K562 (cell line): ENCODE measurements around the gene CHD1L. TPM values are rescaled to one million over a fixed set of nuclear protein-coding genes. Genes with fewer than 3 reads are reported as not detected.
A peak's percentile ranks its signal among the peaks of the same experiment; 100 is the strongest.

Experiments
- ATAC-seq: fragments of 200-7000 bp; cut with Tn5 transposase; 3 replicates; pipeline ENCODE4 v1.9.1; 2020; ENCODE audit warnings: moderate library complexity
- BruUV-seq: library from RNA; stranded (reverse); fragments of 400-500 nt; replicated peaks from 2 replicates; lab custom pipeline; 2021; lab: Mats Ljungman, UMichigan
- CTCF ChIA-PET: fragments of 300-600 bp; formaldehyde crosslinking; extraction: SDS; loops from one replicate; lab custom pipeline; 2021; ENCODE audit warnings: low intra/inter-chr PET ratio; lab: Yijun Ruan, JAX
- POLR2A ChIA-PET: fragments of 300-600, 350-650 bp; sonication (Branson Sonifier 250); formaldehyde crosslinking; extraction: SDS; loops from one replicate; lab custom pipeline; 2021; ENCODE audit warnings: antibody characterized with exemption, inconsistent platforms; lab: Yijun Ruan, JAX
- DNase-seq, 4 experiments: peaks; one replicate each; pipeline versions ENCODE4 v3.0.0 to v3.0.0-alpha.2; 2011 to 2018; ENCODE audit warnings: low spot score in 3 of 4, mixed read lengths in 3 of 4; ENCODE audit errors: extremely low read depth in 1 of 4
- FAIRE-seq: peaks from 2 replicates; lab custom pipeline; 2011; peaks lifted over from hg19 to GRCh38; lab: Jason Lieb, UNC
- H2AFZ ChIP-seq: 2 replicates; pipeline ENCODE4 v1.6.0; 2011; ENCODE audit warnings: low read depth, low read length, control low read depth, inconsistent platforms
- H3K27ac ChIP-seq: fragments of 200-600 bp; 3 replicates; pipeline ENCODE4 v1.8.0; 2011; ENCODE audit warnings: low read depth, mild to moderate bottlenecking, control low read depth, inconsistent platforms, low read length, moderate library complexity, mixed read lengths; ENCODE audit errors: extremely low read depth
- H3K27me3 ChIP-seq, 2 experiments: fragments of 300-600 bp in 1 of 2; 2 replicates in 1 of 2; 3 replicates in 1 of 2; pipeline versions ENCODE4 v1.6.0 to v1.8.0; 2011; ENCODE audit warnings: inconsistent platforms in 2 of 2, low read length in 2 of 2, mild to moderate bottlenecking in 1 of 2, mixed read lengths in 1 of 2, moderate library complexity in 1 of 2; ENCODE audit not compliant: control insufficient read depth in 2 of 2, insufficient read depth in 2 of 2
- H3K36me3 ChIP-seq: fragments of 300-600 bp; 3 replicates; pipeline ENCODE4 v1.8.0; 2011; ENCODE audit warnings: mild to moderate bottlenecking, low read length, inconsistent platforms; ENCODE audit not compliant: control insufficient read depth, insufficient read depth
- H3K4me1 ChIP-seq, 2 experiments: fragments of 200-600 bp in 1 of 2; replicated peaks in 1 of 2; 2 replicates in 1 of 2; 3 replicates in 1 of 2; pipeline versions ENCODE4 v1.5.1 to v1.8.0; 2011; ENCODE audit warnings: inconsistent platforms in 2 of 2, low read length in 2 of 2, mild to moderate bottlenecking in 1 of 2, mixed read lengths in 1 of 2, moderate library complexity in 1 of 2; ENCODE audit not compliant: control insufficient read depth in 2 of 2, insufficient read depth in 2 of 2
- H3K4me2 ChIP-seq: 2 replicates; pipeline ENCODE4 v1.6.1; 2011; ENCODE audit warnings: low read length, control low read depth, inconsistent platforms, mixed read lengths; ENCODE audit not compliant: insufficient read depth
- H3K4me3 ChIP-seq: fragments of 200-600 bp; sonication (generic), shearing (Covaris generic); 2 replicates; pipeline ENCODE4 v1.5.1; 2016; ENCODE audit warnings: control low read depth, inconsistent platforms
- H3K79me2 ChIP-seq: fragments of 200-600 bp; 3 replicates; pipeline ENCODE4 v1.8.0; 2011; ENCODE audit warnings: low read length, inconsistent platforms; ENCODE audit not compliant: control insufficient read depth, insufficient read depth
- H3K9ac ChIP-seq, 2 experiments: 2 replicates each; pipeline versions ENCODE4 v1.6.0 to v1.6.1; 2011; ENCODE audit warnings: low read depth in 2 of 2, low read length in 2 of 2, control low read depth in 1 of 2, inconsistent platforms in 1 of 2, mild to moderate bottlenecking in 1 of 2, mixed read lengths in 1 of 2; ENCODE audit not compliant: insufficient read depth in 1 of 2
- H3K9me1 ChIP-seq: one replicate; pipeline ENCODE4 v1.6.0; 2011; ENCODE audit warnings: inconsistent platforms, mild to moderate bottlenecking, low read length, moderate library complexity; ENCODE audit not compliant: control insufficient read depth, insufficient read depth
- H3K9me3 ChIP-seq: replicated peaks from 2 replicates; pipeline ENCODE4 v1.5.1; 2011; ENCODE audit warnings: low read depth, low read length, inconsistent platforms; ENCODE audit not compliant: control insufficient read depth, insufficient read depth
- H4K20me1 ChIP-seq: replicated peaks from 2 replicates; pipeline ENCODE4 v1.6.1; 2011; ENCODE audit warnings: low read length, inconsistent platforms, mixed read lengths; ENCODE audit not compliant: control insufficient read depth, insufficient read depth
- ADNP ChIP-seq: fragments of 200-800 bp; sonication (Bioruptor generic); IDR thresholded peaks from 2 replicates; pipeline ENCODE4 v1.6.1; 2016; ENCODE audit warnings: missing genetic modification characterization, missing compliant biosample characterization
- ATF2 ChIP-seq: sonication (generic); formaldehyde crosslinking; IDR thresholded peaks from 2 replicates; pipeline ENCODE4 v1.8.1; 2022; ENCODE audit warnings: missing genetic modification reagents
- DEAF1 ChIP-seq: fragments of 450-650 bp; formaldehyde crosslinking; IDR thresholded peaks from 2 replicates; pipeline ENCODE4 v1.4.0; 2020; ENCODE audit warnings: mild to moderate bottlenecking, moderate library complexity
- JUND ChIP-seq, 2 experiments: IDR thresholded peaks; 2 replicates in 1 of 2; 3 replicates in 1 of 2; pipeline ENCODE4 v1.6.1; 2011; ENCODE audit warnings: borderline replicate concordance in 2 of 2, low read depth in 2 of 2, low read length in 2 of 2, improper control_type of control experiment in 1 of 2, missing biosample characterization in 1 of 2, missing genetic modification characterization in 1 of 2, missing genetic modification reagents in 1 of 2
- NCOA1 ChIP-seq: fragments of 450-650 bp; IDR thresholded peaks from 2 replicates; pipeline ENCODE4 v1.6.1; 2016; ENCODE audit warnings: low read depth
- NFE2 ChIP-seq: IDR thresholded peaks from 2 replicates; pipeline ENCODE4 v1.6.1; 2014; ENCODE audit warnings: antibody characterized with exemption, low read depth
- NFRKB ChIP-seq: fragments of 450-650 bp; IDR thresholded peaks from 2 replicates; pipeline ENCODE4 v1.6.1; 2016; ENCODE audit warnings: low read depth
- NKRF ChIP-seq: fragments of 450-650 bp; IDR thresholded peaks from 2 replicates; pipeline ENCODE4 v1.6.1; 2016; ENCODE audit warnings: borderline replicate concordance
- SMARCA4 ChIP-seq: fragments of 450-650 bp; IDR thresholded peaks from 2 replicates; pipeline ENCODE4 v1.6.1; 2016
- ZBTB33 ChIP-seq: sonication (generic); formaldehyde crosslinking; IDR thresholded peaks from 2 replicates; pipeline ENCODE4 v1.8.1; 2023; ENCODE audit warnings: mild to moderate bottlenecking, missing genetic modification reagents
- ZNF146 ChIP-seq: IDR thresholded peaks from one replicate; pipeline ENCODE4 v1.6.1; 2018; ENCODE audit warnings: missing compliant biosample characterization; ENCODE audit not compliant: unreplicated experiment
- ZNF316 ChIP-seq: fragments of 450-650 bp; IDR thresholded peaks from 2 replicates; pipeline ENCODE4 v1.6.1; 2016
- WGBS: fragments of 100-300 bp; shearing (Covaris generic); methylation state at CpG from one replicate; pipeline ENCODE4 v1.1.6; 2016; ENCODE audit warnings: low coverage, mixed read lengths; ENCODE audit not compliant: insufficient coverage; ENCODE audit errors: missing lambda C conversion rate; 5-methylcytosine and 5-hydroxymethylcytosine counted together
- in situ Hi-C: fragments of 300-500 bp; cut with MboI; formaldehyde crosslinking; loops from 4 replicates; pipeline ENCODE4 v1.15.0; 2018; ENCODE audit warnings: inconsistent platforms, mixed read lengths
- intact Hi-C: fragments of 100-400 bp; cut with micrococcal nuclease; formaldehyde crosslinking; loops from 2 replicates; pipeline ENCODE4 v1.14.2; 2022
- polyA plus RNA-seq, 8 experiments: library from polyadenylated mRNA; depleted of rRNA in 4 of 8; stranded (reverse) in 5 of 8; unstranded in 3 of 8; fragments of >200 nt; fragmentation: Nextera tagmentation in 2 of 8; fragmentation: Illumina TruSeq in 1 of 8; extraction: Ambion mirVana in 2 of 8; extraction: Trizol in 1 of 8; gene quantifications; 2 replicates each; pipeline versions ENCODE4 v1.2.1 to v1.2.3, GENCODE V29; 2011 to 2014; ENCODE audit warnings: inconsistent platforms in 1 of 8, missing spikeins in 1 of 8
- total RNA-seq, 7 experiments: library from RNA; depleted of rRNA in 6 of 7; stranded (reverse); fragments of >200 nt in 6 of 7; fragmentation: Illumina TruSeq in 2 of 7; extraction: Trizol in 2 of 7; gene quantifications; 2 replicates each; pipeline versions ENCODE4 v1.2.1 to v1.2.3, GENCODE V29; 2011 to 2021; ENCODE audit warnings: low replicate concordance in 1 of 7

CHD1L gene
- total and polyA plus RNA-seq, 9 of the 15 experiments (the other 6 are each of a cell fraction or from before 2014, with no cell fraction given), result 25.0 to 93.3 (median 59.1) TPM

GRCh38 chr1:147246044-147246690 is 3.7 kb downstream of the CHD1L start:
- Histone ChIP-seq H3K36me3 (peaks cover 16% of the 10 kb centered on the region; the same call in 1 of the 3 replicates), H3K27ac (peak overlapping the region; percentile 86), H3K4me3 (no peak overlapping the region; the same call in 1 of the 2 replicates), H3K9me1 (no peaks in the 10 kb centered on the region), H3K27me3 (no peaks in the 10 kb centered on the region), H3K79me2 (peaks cover 86% of the 10 kb centered on the region), H2AFZ (no peak overlapping the region), H3K4me2 (peak overlapping the region; percentile 86), H3K9me3 (no peaks in the 10 kb centered on the region), H4K20me1 (peaks cover 5% of the 10 kb centered on the region; the same call in 1 of the 2 replicates), H3K9ac (peak overlapping the region in 1 of 2 experiments; percentile 93; a peak in 2 of 4 replicates), H3K4me1 (peaks cover 11 to 32% of the 10 kb centered on the region in 2 experiments)
- ChIA-PET POLR2A (interaction anchor here (0.6 to 4.2 kb wide), 3 partner anchors 9 to 162 kb away, joined by 3 to 26 read pairs (median 4); no protein-coding TSS in a partner anchor), CTCF (no interaction called here)
- FAIRE-seq, result no peak
- 38% methylated on average over 2 of the region's 2 CpGs for WGBS
- BruUV-seq, result no TSS peak
- no peak for ATAC-seq
- intact Hi-C loops, result no loop called here
- no peak for DNase-seq
- TF ChIP-seq JUND (IDR thresholded peaks at IDR 0.05; ENCODE audit: borderline replicate concordance, low read depth, low read length), result no peak
- 0 out of 3 replicates have a peak, but pooled peaks have one; percentile 4 for TF ChIP-seq JUND (tag; IDR thresholded peaks at IDR 0.05; ENCODE audit: borderline replicate concordance, low read depth, low read length)
- TF ChIP-seq SMARCA4, result 0 out of 2 replicates have a peak, but pooled peaks have one; percentile 5
- no peak for TF ChIP-seq NCOA1
- TF ChIP-seq DEAF1 (CRISPR knock-in tag), result no peak
- no peak for TF ChIP-seq ZBTB33 (CRISPR knock-in tag)
- 0 out of 2 replicates have a peak, but pooled peaks have one; percentile 5 for TF ChIP-seq ADNP
- peak; percentile 64 for TF ChIP-seq ZNF146 (CRISPR knock-in tag)
- 0 out of 2 replicates have a peak, but pooled peaks have one; percentile 1 for TF ChIP-seq ZNF316
- TF ChIP-seq NFE2, result 0 out of 2 replicates have a peak, but pooled peaks have one; percentile 8
- TF ChIP-seq NFRKB, result 0 out of 2 replicates have a peak, but pooled peaks have one; percentile 8
- no peak for TF ChIP-seq ATF2
- 0 out of 2 replicates have a peak, but pooled peaks have one; percentile 23 for TF ChIP-seq NKRF
- in situ Hi-C loops, result no loop called here
